GM10847 (cell line): ENCODE measurements around the gene SEC14L5.

Experiments used
- POLR2A ChIP-seq: IDR thresholded peaks from 2 replicates; pipeline ENCODE4 v1.6.1; 2011; ENCODE audit not compliant: insufficient read length; ENCODE audit errors: extremely low read depth

The SEC14L5 gene

DNA sequence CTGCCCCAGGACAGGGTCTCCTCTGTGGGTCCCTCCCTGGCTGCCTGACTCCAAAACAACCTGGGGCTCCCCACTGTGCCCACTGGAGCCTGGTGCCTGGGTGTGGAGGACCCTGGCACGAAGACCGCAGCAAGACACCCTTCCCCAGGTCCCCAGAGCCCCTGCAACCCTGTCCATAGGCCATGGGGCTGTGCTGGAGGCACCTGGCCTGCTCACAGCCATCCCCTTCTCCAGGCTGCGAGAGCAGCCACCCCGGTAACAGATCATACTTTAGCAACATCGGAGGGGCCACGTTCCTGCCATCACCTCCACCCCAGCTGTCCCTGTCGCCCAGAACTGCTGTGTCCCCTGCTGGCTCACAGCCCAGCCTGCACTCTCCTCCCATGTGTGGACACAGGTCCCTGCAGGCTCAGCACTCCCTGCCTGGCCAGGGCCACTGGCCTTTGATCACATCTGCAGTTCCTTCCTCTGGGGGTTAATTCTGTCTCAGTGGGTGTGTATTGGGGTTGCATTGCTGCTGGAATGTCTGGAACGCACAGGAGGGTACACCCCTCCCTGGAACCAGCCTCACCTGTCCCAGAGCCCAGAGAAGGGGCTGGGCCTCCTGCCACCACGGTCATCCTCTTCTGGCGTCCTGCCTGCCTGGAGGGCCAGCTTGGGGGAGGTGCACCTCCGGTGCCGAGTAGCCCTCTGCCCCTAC lies 33.4 kb upstream of the SEC14L5 start:
- no peak for TF ChIP-seq POLR2A

- no peak for TF ChIP-seq POLR2A
Measured at GRCh38 chr16:4925293-4925607, 32.9 kb upstream of the SEC14L5 start.

DNA sequence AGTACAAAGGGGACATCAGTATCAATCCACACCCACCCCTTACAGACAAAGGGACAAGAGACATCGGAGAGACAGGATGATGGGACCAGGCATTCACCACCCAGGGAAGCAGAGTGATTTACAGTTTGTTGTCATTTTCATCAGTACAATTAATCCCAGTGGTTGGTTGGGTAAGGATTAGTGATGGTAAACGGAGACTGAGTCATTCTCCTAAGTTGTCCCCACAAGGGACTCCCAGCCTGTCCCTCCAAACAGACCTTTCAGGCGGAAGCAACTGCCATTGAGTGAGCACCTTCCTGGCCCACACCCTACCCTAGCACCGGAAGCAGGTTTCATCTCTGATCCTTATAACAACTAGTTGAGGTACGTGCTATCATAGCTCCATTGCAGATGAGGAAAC lies 32.3 kb upstream of the SEC14L5 start:
- TF ChIP-seq POLR2A, result no peak

GRCh38 chr16:4926928-4927327 lies 31.2 kb upstream of the SEC14L5 start:
- no peak for TF ChIP-seq POLR2A

GRCh38 chr16:4927661-4928060 lies 30.5 kb upstream of the SEC14L5 start:
- no peak for TF ChIP-seq POLR2A

GRCh38 chr16:4928227-4928626 lies 29.9 kb upstream of the SEC14L5 start:
- TF ChIP-seq POLR2A, result no peak

- no peak for TF ChIP-seq POLR2A
Measured at GRCh38 chr16:4931381-4931780, 26.7 kb upstream of the SEC14L5 start.

DNA sequence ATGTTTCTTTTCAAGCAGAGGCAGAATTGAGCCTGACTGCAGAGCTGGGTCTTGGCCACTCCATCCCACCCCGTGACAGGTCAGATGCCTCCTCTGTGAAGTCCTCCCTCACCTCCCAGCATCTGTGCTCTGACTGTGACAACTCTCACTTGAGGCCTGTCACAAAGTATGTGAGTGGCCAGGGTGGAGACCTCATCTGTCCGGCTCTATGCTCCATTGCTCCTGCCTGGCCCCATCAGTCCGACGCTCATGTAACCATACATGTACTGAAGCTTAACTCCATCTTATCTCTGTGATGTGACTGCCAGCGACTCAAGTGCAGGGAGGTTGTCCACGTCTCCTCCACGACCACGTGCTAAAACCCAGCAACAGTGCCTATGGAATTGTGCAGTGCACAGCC lies 24.7 kb upstream of the SEC14L5 start:
- no peak for TF ChIP-seq POLR2A

DNA sequence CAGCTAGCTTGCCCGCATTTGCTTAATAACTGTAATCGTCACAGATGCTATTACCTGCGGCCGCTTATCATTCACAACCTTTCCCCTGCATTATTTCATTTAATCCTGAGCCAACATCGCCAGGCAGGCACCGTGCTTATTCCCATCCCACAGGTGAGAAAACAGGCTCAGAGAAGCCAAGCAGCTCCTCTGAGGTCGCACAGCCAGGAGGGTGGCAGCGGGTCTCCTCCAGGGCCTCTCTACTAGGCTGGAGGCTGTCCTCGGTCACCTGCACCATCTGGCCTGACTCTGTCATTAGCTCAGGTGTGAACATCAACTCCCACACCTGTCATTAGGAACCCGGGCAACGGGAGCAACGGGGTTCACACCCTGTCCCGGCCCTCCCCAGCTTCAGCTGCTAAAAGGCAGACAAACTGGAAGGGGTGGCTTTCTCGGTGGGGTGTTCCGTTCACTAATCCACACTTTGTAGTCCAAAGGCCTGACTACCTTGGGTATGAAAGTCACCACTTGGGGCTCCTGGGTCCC lies 24.2 kb upstream of the SEC14L5 start:
- TF ChIP-seq POLR2A, result no peak

DNA sequence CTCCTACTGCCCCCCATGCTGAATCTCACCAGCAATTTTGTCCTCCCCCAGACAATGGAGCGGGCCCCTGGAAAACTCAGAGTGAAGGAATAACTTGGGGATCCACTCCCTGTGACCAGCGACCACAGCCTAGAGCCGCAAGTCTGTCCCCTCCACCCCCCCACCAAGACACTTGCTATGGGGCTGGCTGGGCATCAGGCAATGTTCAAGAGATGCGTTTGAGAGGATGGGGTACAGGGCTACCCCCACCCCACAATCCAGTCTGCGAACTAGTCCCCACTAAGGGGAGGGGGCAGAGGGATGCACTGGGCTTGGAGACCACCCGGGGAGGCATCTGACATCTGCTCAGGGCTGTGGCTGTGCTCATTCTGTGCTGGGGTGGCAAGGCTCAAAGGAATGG lies 23.5 kb upstream of the SEC14L5 start:
- TF ChIP-seq POLR2A, result no peak

GRCh38 chr16:4935241-4935855 lies 22.8 kb upstream of the SEC14L5 start:
- no peak for TF ChIP-seq POLR2A

GRCh38 chr16:4936181-4936990 lies 21.7 kb upstream of the SEC14L5 start:
- TF ChIP-seq POLR2A, result no peak

DNA sequence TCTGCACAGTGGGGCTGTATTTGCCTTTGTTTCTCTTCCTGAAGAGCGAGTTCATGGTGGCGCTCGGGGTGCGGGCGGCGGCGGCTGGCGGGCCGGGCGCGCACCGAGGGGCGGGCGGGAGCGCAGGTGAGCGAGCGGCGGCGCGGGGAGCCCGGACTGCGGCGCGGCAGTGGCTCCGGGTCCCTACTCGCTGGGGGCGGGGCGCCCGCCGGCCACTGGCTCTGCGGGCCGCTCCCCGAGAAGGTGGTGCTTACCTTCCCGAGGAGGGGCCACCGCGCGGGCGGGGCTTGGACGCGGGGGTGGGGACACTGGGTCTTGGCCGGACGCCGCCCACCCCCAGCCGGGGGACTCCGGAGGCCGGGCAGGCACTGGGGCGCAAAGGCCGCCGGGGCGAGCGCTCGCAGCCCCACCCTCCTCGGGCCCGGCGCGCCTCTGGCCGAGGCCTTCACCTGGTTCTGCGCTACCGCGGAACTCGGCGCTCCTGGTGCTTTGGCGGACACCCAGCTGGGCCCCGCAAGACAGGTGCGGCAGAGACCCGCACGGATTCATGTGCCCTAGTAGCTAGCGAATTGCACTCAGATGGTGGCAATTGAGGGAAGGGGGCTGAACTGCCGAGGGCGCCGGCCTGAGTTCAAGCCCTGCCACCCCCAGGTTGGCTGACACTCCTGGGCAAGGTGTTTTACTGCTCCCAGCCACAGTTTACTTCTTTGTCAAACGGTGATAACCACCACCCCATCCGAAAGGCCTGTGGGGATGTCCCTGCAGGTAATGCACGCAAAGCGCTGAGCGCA lies 20.9 kb upstream of the SEC14L5 start, which contains the start of gene PPL:
TSS of gene PPL (minus strand) at position 158 of the 791 bp plus-strand sequence. CDS start at position 55, 103 bp downstream.
- TF ChIP-seq POLR2A, result no peak

DNA sequence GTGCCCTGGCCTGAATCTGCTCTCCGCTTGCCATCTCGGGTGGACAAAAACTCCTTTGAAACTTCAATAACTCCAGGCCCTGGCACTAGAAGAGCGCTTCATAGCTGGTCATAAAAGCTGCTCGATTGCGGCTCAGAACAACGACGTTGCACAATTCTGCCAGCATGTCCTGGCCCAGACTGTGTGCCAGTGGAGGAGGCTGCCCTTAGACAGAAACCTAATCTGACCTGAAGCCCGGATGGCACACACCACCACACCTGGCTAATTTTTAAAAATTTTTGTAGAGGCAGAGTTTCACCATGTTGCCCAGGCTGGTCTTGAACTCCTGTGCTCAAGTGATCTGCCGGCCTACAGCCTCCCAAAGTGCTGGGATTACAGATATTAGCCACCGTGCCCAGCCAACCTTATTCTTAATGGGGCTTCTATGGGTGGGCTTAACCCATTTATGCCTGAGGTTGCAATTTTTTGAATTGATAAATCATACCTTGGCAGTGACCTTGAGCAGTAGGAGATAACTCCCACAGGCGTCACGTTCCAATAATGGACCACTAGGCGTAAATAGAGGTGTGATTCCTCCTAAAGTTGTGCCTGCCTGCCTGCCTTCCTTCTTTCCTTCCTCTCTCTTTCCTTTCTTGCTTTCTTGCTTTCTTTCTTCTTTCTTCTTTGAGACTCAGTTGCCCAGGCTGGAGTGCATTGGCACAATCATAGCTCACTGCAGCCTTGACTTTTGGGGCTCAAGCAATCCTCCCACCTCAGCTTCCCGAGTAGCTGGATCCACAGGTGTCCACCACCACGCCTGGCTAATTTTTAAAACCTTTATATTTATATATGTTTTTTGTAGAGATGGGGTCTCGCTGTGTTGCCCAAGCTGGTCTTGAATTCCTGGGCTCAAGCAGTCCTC lies 20.1 kb upstream of the SEC14L5 start:
- TF ChIP-seq POLR2A, result no peak
